PFSK-1 (cell line): ENCODE measurements around the gene LGALSL.

Source experiments
- FOXP2 ChIP-seq: optimal IDR thresholded peaks from 2 replicates; pipeline ENCODE3; 2011; ENCODE audit warnings: borderline replicate concordance, control low read depth, inconsistent platforms; ENCODE audit not compliant: insufficient read depth; ENCODE audit errors: extremely low read length, extremely low read depth
- POLR2AphosphoS5 ChIP-seq: IDR thresholded peaks from 2 replicates; pipeline ENCODE4 v1.6.1; 2012; ENCODE audit warnings: low read depth, mild to moderate bottlenecking, control low read depth, low read length, moderate library complexity
- REST ChIP-seq, 2 experiments: IDR thresholded peaks; 2 replicates each; pipeline versions ENCODE4 v1.6.1 to v1.8.0; 2011 to 2012; ENCODE audit warnings: low read depth in 2 of 2, low read length in 2 of 2, control low read depth in 1 of 2, inconsistent platforms in 1 of 2, mild to moderate bottlenecking in 1 of 2, moderate library complexity in 1 of 2; ENCODE audit not compliant: insufficient read depth in 1 of 2
- SIN3A ChIP-seq: IDR thresholded peaks from 2 replicates; pipeline ENCODE4 v1.6.1; 2012; ENCODE audit warnings: mild to moderate bottlenecking, low read length, moderate library complexity, borderline replicate concordance; ENCODE audit not compliant: insufficient read depth
- TAF1 ChIP-seq: IDR thresholded peaks from 2 replicates; pipeline ENCODE4 v1.6.1; 2012; ENCODE audit warnings: low read length, control low read depth, borderline replicate concordance; ENCODE audit not compliant: insufficient read depth

- no peak for TF ChIP-seq REST (IDR thresholded peaks at IDR 0.05; ENCODE audit: insufficient read depth in 1 of 2, low read depth in 2 of 2, low read length in 2 of 2)
- no peak for TF ChIP-seq POLR2AphosphoS5
- TF ChIP-seq SIN3A = no peak
- TF ChIP-seq TAF1 = no peak
- no peak for TF ChIP-seq FOXP2
These were observed 39.1 kb upstream of the LGALSL start for GRCh38 chr2:64414736-64415435.
